ENCODE results near the gene EXOG. TPM values are rescaled to one million over a fixed set of nuclear protein-coding genes. Genes with fewer than 3 reads are reported as not detected.

Gene EXOG
- total RNA-seq, 2 donors from 2014 or later, result 22.0 to 22.8 TPM

DNA sequence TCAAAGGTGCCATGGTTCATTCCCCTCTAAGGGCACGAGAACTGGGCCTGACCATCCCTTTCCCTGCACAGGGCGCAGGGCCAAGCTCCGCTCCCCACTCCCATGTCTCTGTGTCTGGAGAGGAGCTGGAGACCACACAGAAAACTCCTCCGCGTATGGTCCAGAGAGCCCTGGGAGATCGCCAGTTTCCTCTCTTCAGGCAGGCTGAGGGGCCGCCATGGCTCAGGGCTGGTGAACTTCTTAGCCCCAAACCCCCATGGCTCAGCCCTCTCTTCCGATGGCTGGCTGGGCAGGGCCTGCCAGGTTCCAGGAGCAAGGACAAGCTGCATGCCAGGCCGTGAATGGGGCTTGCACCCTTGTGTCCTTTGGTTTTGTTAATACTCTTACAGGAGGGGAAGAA lies 52.9 kb downstream of the EXOG start:
- DNase-seq (ENCODE audit: low spot score in 2 of 2), result no peak
- no peak overlapping the region for H3K27ac Mint-ChIP-seq
- no peaks in the 10 kb centered on the region for H3K9me3 Mint-ChIP-seq
- H3K36me3 Mint-ChIP-seq, result no peaks in the 10 kb centered on the region
- ATAC-seq, result no peak

DNA sequence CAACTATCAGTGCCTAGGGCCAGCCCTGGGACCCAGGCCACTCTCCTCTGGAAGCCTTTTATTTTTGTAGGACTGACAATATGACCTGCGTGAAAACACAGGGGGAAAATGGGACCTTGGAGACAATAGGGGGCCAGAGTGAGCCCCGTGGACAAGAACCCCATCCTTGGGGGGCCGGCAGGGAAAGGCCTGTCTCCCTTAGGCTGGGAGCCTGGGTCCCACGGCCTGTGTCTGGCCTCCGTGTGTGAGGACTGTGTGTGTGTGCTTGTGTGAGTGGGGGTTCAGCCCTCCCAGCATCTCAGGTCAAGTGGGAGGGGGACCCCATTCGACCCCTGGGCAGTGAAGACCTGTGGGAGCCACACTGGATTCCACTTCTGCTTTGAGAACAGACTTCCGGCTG lies 53.3 kb downstream of the EXOG start:
- no peak for ATAC-seq
- Mint-ChIP-seq H3K36me3 (no peaks in the 10 kb centered on the region), H3K9me3 (no peaks in the 10 kb centered on the region), H3K27ac (no peak overlapping the region)
- no peak for DNase-seq (ENCODE audit: low spot score in 2 of 2)

DNA sequence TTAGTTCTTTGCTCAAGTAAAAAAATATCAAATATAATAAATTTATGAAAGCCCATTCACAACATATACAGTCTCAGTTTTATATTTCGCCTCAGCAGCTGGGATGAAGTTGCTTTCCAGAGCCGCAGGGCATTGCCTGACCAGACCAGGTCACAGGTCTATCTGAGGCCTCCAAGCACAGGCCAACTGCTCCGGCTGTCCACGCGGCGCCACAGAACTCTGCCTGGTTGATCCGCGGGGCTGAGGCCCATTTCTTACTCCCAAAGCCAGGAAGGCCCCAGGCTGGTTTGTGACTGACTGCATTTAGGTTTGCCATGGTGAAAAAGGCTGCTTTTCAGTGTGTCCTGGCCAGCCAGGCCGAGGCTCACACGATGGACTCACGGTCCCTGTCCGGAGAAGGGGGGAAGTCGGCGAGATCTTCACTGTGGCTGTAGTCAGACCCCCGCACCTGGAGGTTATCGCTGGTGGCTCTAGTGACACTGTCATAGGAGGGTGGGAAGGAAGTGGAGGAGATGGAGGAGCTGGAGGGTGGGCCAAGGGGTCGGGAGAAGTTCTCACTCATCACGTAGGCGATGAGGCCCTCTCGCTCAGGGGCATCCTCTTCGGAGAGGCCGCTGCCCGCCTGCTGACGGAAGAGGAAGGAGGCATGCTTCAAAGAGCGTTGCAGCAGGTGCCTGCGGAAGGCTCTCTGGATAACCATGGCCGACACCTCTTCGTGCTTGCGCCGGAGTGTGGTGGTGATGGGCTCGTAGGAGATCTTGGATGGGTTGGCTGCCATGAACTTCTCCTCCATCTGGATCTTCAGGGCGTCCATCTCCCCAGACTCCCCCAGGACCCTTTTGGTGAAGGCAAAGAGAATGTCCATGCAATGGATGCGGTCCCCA lies 54.1 kb downstream of the EXOG start:
- H3K36me3 Mint-ChIP-seq, result no peaks in the 10 kb centered on the region
- DNase-seq (ENCODE audit: low spot score in 2 of 2) (no peak), ATAC-seq (no peak)
- no peak overlapping the region for H3K27ac Mint-ChIP-seq
- no peaks in the 10 kb centered on the region for H3K9me3 Mint-ChIP-seq

DNA sequence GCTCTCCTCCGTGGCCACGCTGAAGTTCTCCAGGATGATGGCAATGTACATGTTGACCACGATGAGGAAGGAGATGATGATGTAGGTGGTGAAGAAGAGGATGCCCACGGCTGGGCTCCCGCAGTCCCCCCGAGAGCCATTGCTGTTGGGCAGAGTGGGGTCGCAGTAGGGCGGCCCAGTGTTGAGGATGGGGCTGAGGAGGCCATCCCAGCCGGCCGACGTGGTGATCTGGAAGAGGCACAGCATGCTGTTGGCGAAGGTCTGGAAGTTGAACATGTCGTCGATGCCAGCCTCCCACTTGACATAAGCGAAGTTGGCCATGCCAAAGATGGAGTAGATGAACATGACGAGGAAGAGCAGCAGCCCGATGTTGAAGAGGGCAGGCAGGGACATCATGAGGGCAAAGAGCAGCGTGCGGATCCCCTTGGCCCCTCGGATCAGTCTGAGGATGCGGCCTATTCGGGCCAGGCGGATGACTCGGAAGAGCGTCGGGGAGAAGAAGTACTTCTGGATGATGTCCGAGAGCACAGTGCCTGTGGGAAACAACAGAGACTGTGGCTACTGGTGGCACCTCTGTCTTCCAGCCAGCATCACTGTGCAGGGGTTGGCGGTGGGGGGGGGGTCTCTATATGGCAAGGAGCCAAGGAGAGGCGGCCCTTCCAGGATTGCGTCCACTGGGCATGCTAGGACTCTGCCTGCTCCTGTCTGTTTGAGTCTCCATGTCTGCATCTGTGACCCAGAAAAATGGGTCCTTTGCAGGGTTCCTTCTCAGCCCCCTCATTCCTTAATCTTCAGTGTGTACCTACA lies 55.1 kb downstream of the EXOG start:
- no peak for ATAC-seq
- no peak for DNase-seq (ENCODE audit: low spot score in 2 of 2)
- Mint-ChIP-seq H3K36me3 (no peaks in the 10 kb centered on the region), H3K9me3 (no peaks in the 10 kb centered on the region), H3K27ac (no peak overlapping the region)

DNA sequence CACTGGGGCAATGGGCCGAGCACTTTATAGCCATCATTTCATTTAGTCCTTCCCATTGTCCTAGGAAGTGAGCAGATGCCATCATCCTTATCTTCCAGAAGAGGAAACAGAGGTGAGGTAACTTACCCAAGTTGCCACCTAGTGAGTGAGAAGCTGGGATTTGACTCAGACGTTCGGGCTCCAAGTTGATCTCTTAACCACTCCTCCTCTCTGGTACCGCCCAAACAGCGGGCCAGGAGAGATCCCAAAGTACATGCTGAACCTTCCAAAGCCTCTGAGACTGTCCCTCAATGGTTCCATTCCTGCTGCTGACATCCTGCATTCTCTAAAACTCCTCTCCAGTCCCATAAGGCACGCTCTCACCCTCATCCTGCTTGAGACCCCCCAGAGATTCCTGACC lies 56.2 kb downstream of the EXOG start:
- ATAC-seq, result no peak
- H3K27ac Mint-ChIP-seq, result no peak overlapping the region

DNA sequence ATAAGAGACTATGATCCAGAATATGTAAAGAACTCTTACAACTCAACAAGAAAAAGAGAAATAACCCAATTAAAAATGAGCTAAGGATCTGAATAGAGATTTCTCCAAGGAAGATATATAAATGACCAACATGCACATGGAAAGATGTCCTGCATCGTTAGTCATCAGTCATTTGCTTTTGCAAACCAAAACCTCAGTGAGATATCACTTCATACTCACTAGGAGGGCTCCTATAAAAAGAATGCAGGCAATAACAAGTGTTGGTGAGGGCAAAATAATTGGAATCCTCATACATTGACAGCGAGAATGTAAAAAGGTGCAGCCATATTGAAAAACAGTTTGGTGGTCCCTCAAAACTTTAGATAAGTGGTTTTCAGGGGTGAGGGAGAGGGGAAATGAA lies 56.9 kb downstream of the EXOG start:
- Mint-ChIP-seq H3K36me3 (no peaks in the 10 kb centered on the region), H3K9me3 (no peaks in the 10 kb centered on the region), H3K27ac (peak overlapping the region in 1 of 2 donors; percentile 47)
- ATAC-seq (no peak), DNase-seq (ENCODE audit: low spot score in 2 of 2) (no peak)

More for the DNA sequence above, 56.2 kb downstream of the EXOG start:
- H3K36me3 Mint-ChIP-seq, result no peaks in the 10 kb centered on the region
- H3K9me3 Mint-ChIP-seq, result no peaks in the 10 kb centered on the region
- DNase-seq (ENCODE audit: low spot score in 2 of 2), result no peak

DNA sequence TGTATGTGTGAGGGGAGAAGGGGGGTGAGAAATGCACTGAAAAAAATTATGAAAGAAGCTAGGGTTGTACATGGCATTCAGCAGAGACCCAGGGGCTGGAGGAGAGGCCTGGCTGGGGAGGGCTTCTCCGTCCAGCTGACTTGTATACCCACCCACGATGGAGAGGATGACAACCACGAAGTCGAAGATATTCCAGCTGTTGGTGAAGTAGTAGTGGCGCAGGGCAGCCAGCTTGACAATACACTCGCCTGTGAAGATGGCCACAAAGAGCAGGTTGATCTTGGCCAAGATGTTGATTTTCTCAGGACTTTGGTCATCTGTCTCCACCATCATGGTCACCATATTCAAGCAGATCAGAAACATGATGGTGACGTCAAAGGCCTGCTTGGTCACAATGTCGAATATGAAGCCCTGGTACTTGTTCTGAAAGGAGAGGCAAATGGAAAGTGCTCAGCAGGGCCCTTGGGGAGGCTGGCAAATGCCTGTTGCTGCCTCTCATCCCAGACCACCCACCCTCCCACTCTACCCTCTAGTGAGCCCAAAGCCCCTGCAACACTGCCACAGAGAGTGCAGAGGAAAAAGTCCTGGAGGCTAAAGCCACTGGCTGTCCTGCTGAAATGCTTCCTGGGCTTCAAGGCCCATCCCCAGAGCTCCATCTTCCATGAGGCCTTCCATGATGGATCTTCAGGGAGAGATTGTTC lies 58.1 kb downstream of the EXOG start:
- ATAC-seq (no peak), DNase-seq (ENCODE audit: low spot score in 2 of 2) (no peak)
- H3K27ac Mint-ChIP-seq, result no peak overlapping the region
- no peaks in the 10 kb centered on the region for H3K36me3 Mint-ChIP-seq
- no peaks in the 10 kb centered on the region for H3K9me3 Mint-ChIP-seq

DNA sequence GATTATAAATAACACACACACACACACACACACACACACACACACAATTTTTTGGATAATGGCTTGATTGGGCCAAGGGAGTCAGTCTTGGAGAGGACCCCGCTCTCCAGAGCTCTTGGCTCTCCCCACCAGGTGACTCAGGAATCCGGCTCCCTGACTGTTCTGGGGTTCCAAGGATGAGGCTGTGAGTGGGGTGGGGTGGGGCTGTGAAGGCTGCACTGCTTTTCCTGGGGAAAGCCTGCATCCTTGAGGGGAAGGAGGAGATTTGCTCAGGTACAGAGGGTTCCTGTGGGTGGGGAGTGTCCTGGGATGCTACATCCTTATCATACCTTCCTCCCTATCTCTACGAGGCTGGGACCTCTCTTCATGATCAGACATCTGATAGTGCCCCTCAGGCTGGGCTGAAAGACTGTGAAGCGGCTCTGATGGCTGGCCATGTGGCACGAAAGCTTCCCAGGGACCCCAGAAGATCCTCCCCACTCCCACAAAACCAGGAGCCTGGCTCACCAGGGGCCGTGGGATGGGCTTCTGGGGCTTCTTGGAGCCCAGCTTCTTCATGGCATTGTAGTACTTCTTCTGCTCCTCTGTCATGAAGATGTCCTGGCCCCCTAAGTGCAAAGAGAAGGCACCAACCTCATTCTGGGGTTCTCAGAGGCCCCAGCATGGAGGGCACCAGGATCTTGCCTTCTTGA lies 59.2 kb downstream of the EXOG start:
- no peaks in the 10 kb centered on the region for H3K36me3 Mint-ChIP-seq
- ATAC-seq (no peak), DNase-seq (ENCODE audit: low spot score in 2 of 2) (no peak)
- no peak overlapping the region for H3K27ac Mint-ChIP-seq
- H3K9me3 Mint-ChIP-seq, result no peaks in the 10 kb centered on the region

DNA sequence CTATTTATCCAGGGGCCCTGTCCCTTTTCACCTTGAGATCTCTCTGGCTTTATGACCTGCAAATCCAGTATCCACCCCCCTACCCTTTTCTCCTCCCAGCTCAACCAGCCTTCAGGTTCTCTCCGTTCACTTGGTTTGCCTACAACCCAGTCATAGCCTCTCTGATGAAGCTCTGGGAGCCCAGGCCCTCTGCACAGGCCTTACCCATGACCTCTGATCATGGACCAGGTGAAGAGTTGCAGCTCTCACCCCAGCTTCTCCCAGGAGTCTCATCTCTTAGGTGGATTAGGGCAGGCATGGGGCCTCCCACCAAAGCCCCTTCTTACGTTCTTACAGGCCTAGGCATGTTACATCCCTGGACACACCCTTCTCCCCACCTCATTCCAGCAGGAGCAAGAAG lies 59.8 kb downstream of the EXOG start:
- ATAC-seq (no peak), DNase-seq (ENCODE audit: low spot score in 2 of 2) (no peak)
- no peak overlapping the region for H3K27ac Mint-ChIP-seq
- no peaks in the 10 kb centered on the region for H3K9me3 Mint-ChIP-seq
- no peaks in the 10 kb centered on the region for H3K36me3 Mint-ChIP-seq

DNA sequence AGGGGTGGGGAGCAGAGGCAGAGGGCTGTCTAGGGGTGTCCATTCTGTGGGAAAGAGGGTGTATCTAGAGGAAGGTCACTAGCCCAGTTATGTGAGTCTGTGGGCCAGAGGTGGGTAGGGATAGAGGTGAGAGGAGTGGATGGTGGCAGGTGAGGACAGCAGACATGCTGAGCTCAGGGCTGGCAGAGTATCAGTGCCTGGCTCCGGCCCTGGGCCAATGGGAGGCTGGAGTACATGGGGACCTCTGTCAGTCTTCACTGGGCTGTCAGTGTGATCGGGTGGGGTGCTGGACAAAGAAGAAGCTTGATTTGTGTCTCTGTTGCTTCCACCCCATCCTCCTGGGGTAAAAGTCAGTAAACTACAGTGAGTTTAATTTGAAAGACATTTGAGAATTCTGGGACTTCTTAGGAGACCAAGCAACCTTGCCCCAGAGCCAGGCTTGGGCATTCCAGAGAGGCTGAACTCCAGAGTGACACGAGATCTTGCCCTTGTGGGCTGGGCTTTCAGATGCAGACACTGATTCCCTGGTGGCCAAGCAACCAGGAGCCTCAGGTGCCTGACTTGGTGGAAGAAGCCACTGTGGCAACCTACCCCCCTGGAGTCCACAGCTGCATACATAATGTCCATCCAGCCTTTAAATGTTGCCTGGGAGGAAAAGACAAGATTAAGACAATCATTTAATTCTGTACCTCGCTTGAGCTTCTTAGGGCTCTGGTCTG lies 60.7 kb downstream of the EXOG start:
- no peak overlapping the region for H3K27ac Mint-ChIP-seq
- ATAC-seq (no peak), DNase-seq (ENCODE audit: low spot score in 2 of 2) (no peak)
- H3K36me3 Mint-ChIP-seq, result no peaks in the 10 kb centered on the region
- H3K9me3 Mint-ChIP-seq, result no peaks in the 10 kb centered on the region

DNA sequence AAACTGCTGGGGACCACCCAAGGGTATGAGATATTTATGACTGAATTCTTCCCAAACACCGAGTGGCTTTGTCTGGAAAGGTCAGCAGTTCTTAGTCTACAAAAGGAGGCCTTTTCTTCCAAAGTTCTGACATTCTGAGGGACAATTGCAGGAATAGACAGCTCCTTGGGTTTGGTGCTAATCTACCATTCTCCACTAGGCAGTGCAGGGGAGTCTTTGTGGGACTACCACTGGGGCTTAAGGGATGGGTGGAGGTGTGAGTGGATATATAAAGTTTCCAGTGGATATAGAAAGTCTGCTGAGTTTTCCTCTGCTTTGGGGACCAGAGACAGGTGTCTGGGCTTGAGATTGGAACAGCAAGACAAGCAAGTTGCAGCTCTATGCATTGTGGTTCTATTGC lies 62.7 kb downstream of the EXOG start:
- DNase-seq (ENCODE audit: low spot score in 2 of 2) (peak in 1 of 2 donors; percentile 1), ATAC-seq (no peak)
- no peak overlapping the region for H3K27ac Mint-ChIP-seq
- no peaks in the 10 kb centered on the region for H3K9me3 Mint-ChIP-seq
- no peaks in the 10 kb centered on the region for H3K36me3 Mint-ChIP-seq

DNA sequence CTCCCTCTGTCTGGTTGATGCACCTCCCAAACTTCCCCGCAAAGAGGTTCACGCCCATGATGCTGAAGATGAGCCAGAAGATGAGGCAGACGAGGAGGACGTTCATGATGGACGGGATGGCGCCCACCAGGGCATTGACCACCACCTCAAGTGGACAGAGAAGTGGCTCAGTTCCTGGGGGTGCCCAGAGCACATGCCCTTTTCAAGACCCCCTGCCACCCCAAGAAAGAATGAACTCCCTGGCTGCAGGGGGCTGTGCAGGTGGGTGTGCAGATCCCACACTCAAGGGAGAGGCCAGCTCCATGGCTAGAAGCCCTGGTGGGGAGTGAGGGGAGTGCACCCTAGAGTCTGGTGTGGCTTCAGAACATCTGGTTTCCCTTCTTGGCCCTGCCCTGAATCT lies 64.1 kb downstream of the EXOG start:
- DNase-seq (ENCODE audit: low spot score in 2 of 2) (peak in 1 of 2 donors; percentile 44), ATAC-seq (no peak)
- H3K9me3 Mint-ChIP-seq, result no peaks in the 10 kb centered on the region
- H3K27ac Mint-ChIP-seq, result no peak overlapping the region
- H3K36me3 Mint-ChIP-seq, result no peaks in the 10 kb centered on the region

DNA sequence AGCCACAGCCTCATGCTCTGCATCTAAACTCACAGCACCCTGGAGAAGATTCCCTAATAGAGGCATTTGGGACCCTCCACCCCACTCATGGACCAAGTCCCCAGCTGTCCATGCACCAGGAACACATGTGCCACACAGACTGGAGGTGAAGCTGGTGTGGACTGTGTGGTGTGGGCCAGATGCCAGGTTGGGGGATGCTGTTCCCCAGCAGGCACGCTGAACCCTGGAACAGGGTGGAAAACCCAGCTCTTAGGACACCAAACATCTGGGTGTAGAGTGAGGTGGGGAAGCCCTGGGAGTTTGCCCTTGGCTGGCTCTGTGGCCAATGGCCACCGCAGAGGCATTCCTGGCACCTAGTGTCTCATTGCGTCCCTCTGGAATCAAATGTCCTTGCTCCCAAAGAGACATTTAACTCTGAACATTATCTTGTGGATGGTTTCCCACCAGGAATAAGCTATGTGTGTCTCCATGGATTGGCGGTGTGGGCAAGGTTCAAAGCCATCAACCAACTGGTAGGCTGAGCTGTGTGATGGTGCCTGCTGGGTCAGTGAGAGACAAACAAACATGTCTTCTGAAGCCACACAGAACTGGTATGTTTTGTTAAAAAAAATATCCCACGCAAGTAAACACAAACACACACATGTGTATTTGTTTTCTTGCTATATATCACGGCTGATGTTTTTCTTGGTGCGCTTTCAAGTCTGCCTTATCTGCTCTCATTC lies 65.0 kb downstream of the EXOG start:
- H3K27ac Mint-ChIP-seq, result no peak overlapping the region
- DNase-seq (ENCODE audit: low spot score in 2 of 2) (peak in 1 of 2 donors; percentile 23), ATAC-seq (no peak)
- H3K9me3 Mint-ChIP-seq, result no peaks in the 10 kb centered on the region
- H3K36me3 Mint-ChIP-seq, result no peaks in the 10 kb centered on the region

DNA sequence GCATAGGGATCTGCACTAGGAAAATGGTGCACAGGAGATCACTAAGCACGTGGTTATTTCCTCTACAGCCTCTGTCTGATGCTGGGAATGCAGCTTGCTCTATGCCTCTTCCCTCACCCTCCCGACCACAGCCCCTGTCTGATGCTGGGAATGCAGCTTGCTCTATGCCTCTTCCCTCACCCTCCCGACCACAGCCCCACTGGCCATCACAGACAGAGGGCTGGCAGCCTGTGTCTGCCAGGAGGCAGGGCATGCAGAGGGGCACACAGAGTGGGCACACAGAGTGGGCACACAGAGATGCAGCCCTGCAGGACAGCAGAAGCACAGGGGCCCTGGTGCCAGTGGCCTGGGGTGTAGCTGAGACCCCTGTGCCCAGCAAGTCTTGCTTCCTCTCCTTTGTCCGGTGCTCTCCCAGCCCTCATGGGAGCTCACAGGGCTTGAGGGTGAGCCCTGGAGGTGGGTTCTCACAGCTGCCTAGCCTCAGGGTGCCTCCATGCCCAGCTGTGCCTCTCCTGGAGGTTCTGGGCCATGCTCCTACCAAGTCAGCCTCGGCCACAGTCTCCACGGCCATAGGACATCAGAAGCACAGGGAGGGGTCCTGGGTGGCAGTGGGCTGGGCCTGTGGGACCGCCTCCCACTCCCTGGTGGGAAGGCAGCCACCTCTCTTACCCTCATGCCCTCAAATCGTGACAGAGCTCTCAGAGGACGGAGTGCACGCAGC lies 65.8 kb downstream of the EXOG start:
- H3K27ac Mint-ChIP-seq, result no peak overlapping the region
- H3K9me3 Mint-ChIP-seq, result no peaks in the 10 kb centered on the region
- H3K36me3 Mint-ChIP-seq, result no peaks in the 10 kb centered on the region
- no peak for ATAC-seq
- DNase-seq (ENCODE audit: low spot score in 2 of 2), result peak in 1 of 2 donors; percentile 38

DNA sequence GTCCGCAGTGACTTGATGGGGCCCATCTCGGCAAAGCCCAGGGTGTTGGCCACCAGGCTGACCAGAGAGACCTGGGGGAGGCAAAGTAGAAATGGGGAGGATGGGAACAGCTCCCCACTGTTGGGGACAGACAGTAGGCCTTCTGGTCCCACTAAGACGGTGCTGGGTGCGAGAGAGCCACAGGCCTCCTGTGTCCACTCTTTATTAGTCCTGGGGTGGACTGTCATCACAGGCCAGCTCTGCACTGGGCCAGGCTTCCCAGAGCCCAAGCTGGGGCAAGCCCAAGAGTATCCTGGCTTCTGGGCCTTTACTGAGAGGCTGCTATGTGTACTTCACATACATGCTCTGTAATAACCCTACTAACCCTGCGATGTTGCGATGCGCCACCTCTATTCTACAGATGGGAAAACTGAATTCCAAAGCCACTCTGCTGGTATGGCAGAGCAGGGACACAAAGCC lies 66.4 kb downstream of the EXOG start:
- DNase-seq (ENCODE audit: low spot score in 2 of 2), result no peak
- Mint-ChIP-seq H3K9me3 (no peaks in the 10 kb centered on the region), H3K27ac (no peak overlapping the region), H3K36me3 (no peaks in the 10 kb centered on the region)
- ATAC-seq, result no peak
